Stimulated activated CD4-positive, alpha-beta T cell treated with anti-CD3 and anti-CD28 coated beads, TNF-alpha, amount 100 ng/mL, for 1 hour (primary cell): ENCODE data around the gene IFI35.
A peak's percentile ranks its signal among the peaks of the same experiment; 100 is the strongest.
"Not testable (repeated sequence)": the region's sequence is repeated elsewhere in the genome, so short reads cannot be mapped to it uniquely, and the experiment has no call there.

Source experiments
- DNase-seq, 3 donors: peaks; one replicate each; pipeline ENCODE4 v3.0.0-alpha.2; 2020; ENCODE audit warnings: low read depth in 3 of 3, low spot score in 1 of 3

Gene IFI35

DNA sequence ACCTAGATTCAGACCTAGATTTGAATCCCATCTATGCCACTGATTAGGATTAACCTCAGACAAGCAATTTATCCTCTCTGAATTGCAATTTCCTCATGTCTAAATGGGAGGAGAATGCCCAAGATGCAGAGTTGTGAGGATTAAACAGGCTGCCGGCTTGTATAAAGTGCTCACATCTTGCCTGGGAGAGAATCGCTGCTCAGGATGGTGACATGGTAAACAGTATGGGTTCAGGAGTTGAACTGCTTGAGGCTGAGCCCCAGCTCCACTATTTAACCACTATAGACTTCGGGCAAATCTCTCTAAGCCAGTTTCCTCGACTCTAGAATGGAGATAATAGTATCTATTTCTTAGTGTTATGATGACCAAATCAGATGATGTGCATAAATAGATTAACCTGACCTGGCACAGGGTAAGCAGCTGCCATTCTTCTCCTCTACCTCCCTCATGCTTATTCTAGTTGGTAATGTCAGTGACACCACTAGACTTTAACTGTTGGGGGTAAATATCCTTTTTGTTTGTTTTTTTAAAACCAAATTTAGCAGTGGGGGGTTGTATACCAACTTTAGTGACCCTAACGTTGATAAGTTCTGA is 9.1 kb upstream of the IFI35 start:
- DNase-seq: no peak

GRCh38 chr17:42997984-42998938 is 8.3 kb upstream of the IFI35 start, which contains the start of gene RPL27:
Gene RPL27 (plus strand): TSS chr17:42998419. CDS start chr17:42998751, 332 bp downstream.
- DNase-seq: peak; percentile 91 to 93 (median 92)

DNA sequence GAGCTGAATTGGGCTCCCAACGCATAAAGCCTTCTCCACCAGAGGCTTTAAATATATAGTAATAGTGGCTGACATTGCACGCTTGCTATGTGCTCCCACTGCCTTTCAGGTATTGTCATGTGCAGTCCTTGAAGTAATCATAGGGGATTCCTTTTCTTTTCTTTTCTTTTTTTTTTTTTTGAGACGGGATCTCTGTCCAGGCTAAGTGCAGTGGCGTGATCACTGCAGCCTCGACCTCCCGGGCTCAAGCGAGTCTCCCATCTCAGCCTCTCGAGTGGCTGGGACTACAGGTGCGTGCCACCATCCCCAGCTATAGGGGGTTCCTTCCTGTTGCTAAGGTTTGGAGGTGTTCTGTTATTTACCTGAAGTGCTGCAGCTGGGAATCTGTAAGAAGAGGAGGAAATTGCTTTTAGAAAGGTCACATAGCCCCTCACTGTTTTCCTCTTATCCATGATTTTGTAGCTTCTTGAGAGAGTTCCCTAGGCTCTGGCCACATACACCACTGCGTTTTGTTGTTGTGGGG is 7.5 kb upstream of the IFI35 start:
- no peak for DNase-seq

- DNase-seq: not testable (repeated sequence)
Measured at GRCh38 chr17:43000894-43001293, 5.7 kb upstream of the IFI35 start.

GRCh38 chr17:43003542-43004172 is 2.9 kb upstream of the IFI35 start:
- DNase-seq: no peak

DNA sequence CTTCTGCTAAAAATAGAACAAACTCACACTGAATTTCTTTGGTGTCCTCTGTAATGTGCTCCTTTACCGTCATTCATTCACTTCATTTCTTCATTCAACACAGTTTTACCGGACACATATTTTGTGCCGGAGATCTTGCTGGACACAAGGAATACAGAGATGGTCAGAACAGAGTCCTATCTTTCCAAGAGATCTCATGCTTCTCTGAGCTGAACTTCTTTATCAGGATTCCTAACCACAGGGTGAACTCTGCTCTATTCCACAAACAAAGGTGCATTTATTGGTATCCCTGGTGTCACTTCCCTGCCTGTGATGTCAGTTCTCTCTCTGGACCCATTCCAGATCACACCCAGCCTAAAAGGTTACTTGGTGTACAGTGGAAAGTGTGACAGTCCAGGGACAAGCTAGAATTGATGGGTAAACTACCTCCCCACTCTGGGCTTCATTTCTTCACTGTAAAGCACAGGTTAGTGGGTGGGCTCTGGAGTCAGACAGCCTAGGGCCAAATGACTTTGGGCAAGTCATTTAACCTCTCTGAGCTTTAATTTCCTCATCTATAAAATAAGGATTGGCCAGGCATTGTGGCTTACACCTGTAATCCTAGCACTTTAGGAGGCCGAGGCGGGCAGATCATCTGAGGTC is 4.2 kb downstream of the IFI35 start:
- no peak for DNase-seq

DNA sequence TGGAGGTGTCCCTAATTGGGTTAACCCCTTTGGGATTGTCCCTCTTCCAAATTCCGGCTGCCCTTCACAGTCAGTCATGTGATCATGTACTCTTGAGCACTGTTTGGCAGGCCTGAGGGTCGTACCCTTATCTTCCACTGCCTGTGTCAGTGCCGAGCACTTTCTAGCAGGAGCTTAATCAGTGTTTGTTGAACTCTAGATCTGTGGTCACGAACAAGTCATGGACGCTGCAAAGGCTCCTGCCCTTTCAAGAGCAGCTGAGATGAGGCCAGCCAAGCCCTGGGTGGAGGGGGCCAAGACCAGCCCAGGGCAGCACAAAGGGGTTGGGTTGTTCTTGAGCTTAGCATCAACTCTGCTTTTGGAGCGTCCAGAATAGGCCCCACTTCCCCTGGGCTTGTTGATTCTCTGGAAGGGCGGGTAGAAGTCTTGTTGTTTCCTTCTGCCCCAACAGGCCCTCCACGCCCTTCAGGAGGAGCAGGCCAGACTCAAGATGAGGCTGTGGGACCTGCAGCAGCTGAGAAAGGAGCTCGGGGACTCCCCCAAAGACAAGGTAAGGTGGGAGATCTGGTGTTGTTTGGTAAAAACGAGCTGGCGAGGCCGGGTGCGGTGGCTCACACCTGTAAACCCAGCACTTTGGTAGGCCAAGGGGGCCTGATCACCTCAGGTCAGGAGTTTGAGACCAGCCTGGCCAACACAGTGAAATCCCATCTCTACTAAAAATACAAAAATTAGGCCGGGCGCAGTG is 5.3 kb downstream of the IFI35 start:
- DNase-seq: no peak

DNA sequence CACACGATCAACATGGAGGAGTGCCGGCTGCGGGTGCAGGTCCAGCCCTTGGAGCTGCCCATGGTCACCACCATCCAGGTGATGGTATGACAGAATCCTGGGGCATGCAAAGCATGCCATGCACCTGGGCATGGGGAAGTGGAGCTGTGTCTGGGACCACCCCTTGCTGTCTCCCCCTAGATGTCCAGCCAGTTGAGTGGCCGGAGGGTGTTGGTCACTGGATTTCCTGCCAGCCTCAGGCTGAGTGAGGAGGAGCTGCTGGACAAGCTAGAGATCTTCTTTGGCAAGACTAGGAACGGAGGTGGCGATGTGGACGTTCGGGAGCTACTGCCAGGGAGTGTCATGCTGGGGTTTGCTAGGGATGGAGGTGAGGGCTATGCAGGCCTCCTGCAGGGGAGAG is 6.7 kb downstream of the IFI35 start:
- DNase-seq: no peak

DNA sequence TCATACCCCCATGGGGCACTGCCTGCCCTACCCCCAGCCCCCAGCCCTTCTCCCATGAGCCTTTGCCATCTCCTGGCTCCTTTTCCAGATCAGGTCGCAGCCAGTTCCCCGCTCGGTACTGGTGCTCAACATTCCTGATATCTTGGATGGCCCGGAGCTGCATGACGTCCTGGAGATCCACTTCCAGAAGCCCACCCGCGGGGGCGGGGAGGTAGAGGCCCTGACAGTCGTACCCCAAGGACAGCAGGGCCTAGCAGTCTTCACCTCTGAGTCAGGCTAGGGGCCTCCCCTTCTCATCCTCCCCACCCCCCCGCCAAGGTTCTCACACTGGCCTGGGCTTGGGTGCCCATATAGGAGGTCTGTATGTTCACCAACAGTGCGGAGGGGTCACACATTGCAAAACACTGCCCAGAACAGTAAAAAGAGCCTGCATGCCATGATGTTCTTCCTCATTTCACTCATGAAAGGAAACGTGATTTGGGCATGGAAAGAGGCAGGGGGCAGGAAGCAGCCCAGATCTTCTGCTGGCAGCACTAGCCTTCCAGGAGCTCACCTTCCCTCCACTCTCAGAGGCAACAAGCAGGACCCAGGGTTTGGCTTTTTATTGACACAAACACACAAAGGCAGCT is 7.5 kb downstream of the IFI35 start:
- DNase-seq: no peak

- no peak for DNase-seq
Measured at GRCh38 chr17:43014649-43015542, 8.3 kb downstream of the IFI35 start.

DNA sequence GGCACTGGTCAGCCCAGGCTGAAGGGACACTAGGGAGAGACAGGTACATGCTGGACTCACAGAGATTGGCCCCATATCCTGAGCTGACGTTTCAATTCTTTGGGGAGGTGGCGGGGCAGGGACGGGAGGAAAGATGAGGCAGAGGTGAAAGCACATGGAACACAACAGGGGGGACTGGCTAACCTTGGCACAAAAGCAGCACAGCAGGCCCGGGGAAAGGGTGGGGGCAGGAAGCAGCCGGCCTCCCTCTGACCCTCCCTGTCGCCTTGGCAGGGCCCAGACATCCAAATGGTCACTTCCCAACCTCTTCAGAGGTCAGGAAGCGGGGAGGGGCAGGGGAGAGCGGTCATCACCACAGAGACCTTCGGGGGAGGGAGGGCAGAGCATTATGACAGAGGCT is 9.0 kb downstream of the IFI35 start:
- no peak for DNase-seq

DNA sequence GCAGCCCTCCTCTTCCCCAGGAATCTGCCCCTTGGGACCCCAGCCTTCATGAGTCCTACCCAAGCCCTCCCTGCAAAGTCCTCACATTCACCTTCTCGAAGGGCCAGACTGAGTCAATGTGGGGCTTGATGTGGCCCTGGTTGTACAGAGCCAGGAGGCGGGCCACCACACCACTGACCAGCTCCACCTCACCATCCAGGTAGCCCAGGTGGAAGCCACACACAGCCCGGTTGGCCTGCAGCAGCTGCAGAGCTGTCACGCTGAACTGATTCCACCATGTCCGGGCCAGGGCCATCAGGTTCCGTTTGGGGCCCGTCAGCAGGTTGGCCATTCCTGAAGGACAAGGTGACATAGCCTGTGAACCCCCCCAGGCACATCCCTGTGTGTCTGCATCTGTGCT is 9.6 kb downstream of the IFI35 start:
- no peak for DNase-seq

DNA sequence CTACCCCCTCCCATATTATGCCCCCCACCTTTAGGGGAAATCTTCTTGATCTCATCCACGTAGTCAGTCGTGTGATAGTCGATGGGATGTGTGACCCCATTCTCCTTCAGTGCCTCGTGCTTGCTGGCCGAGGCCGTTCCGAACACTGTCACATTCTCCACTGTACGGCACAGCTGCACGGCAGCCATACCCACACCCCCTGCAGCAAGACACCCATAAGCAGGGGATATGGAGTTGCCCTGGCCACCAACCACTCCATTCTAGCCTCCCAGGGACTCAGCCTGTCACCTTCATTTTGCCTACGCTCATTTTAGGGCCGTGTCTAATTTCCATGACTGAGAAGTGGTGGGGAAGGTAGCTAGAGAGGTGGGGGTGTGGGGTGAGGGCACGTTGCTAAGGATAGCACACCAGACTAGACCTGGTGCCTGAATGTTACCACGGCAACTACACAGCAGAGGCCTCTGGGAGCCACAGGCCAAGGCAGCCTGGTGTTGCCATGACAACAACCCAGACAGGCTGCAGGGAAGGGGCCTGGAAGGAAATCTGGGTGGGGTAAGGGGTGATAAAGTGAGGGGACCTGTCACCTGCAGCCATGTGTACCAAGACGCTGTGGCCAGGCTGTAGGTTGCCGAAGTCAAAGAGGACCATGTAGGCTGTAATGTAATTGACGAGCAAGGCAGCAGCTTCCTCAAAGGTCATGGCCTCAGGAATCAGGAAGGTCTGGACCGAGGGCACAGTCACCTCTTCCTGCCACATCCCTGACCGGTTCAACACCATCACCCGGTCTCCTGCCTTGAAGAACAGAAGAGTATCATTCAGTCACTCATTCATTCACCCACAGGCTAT is 11.6 kb downstream of the IFI35 start:
- DNase-seq: no peak

DNA sequence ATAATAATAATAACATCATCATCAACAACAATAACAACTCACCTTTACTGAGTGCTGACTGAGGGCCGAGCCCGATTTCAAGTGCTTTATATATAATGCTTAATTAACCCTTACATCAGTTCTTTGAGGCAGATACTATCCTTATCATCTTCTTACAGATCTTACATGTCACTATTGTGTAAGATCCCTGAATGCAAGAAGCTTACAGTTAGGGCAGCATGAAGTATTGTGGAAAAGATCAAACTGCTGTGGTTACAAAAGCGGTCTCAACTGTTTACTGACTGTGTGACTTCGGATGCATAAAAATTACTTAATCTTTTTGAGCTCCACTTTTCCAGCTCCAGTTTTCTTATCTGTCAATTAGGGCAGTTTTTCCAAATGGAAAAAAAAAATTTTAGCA is 12.3 kb downstream of the IFI35 start:
- no peak for DNase-seq

- no peak for DNase-seq
Measured at GRCh38 chr17:43019418-43019817, 12.8 kb downstream of the IFI35 start.

DNA sequence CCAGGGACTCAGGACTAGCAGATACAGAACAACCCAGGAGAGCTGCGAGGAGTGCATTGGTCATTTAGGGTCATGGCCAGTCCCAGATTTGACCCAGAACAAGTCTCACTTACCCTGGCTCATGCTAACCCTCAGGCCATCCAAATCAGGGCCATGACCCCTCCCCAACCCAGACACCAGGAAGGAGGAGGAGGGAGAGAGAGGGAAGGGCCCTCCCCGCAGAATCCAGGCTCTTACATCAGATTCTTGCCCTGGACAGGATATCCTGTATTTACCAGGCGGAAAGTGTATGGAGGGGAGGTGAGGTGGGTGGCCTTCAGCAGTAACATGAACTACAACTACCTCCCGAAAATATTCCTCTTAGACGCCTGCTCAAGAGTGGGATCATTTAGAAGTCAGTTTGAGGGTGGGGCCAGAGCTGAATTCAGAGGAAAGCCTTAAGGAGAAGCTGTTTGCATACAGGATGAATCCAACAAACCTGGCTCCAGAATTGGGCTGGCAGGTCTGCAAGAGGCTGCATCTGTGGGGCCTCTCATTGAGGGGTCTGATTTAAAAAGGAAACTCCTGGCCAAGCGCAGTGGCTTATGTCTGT is 13.5 kb downstream of the IFI35 start:
- no peak for DNase-seq

- no peak for DNase-seq
Measured at GRCh38 chr17:43020789-43021740, 14.5 kb downstream of the IFI35 start.
